IMR-90 (cell line): ENCODE data around the gene RABGGTA. TPM values are rescaled to one million over a fixed set of nuclear protein-coding genes. Genes with fewer than 3 reads are reported as not detected.

ENCODE experiments used
- ATAC-seq: fragments of 200-7000 bp; cut with Tn5 transposase; 2 replicates; pipeline ENCODE4 v1.9.1; 2020; ENCODE audit warnings: low read depth, mild to moderate bottlenecking, moderate library complexity
- BruUV-seq: library from RNA; stranded (reverse); fragments of 400-500 nt; replicated peaks from 2 replicates; lab custom pipeline; 2021; lab: Mats Ljungman, UMichigan
- CTCF ChIA-PET: fragments of 300-600 bp; formaldehyde crosslinking; extraction: SDS; loops from one replicate; lab custom pipeline; 2021; ENCODE audit warnings: antibody characterized with exemption; lab: Yijun Ruan, JAX
- POLR2A ChIA-PET: fragments of 300-600 bp; sonication (Branson Sonifier 250); formaldehyde crosslinking; loops from one replicate; lab custom pipeline; 2022; ENCODE audit warnings: antibody characterized with exemption; ENCODE audit not compliant: unreplicated experiment; lab: Charles Lee
- DNase-seq: peaks from one replicate; pipeline ENCODE4 v3.0.0; 2013
- H2AFZ ChIP-seq: replicated peaks from 2 replicates; pipeline ENCODE3; 2013; ENCODE audit warnings: low read length, mild to moderate bottlenecking; ENCODE audit not compliant: poor library complexity
- H2AK5ac ChIP-seq: 2 replicates; pipeline ENCODE4 v1.6.1; 2013; ENCODE audit warnings: low read depth, low read length, inconsistent platforms
- H2AK9ac ChIP-seq: replicated peaks from 2 replicates; pipeline ENCODE3; 2013; ENCODE audit warnings: mild to moderate bottlenecking, low read depth, low read length, moderate library complexity; ENCODE audit not compliant: poor library complexity
- H2BK120ac ChIP-seq: 2 replicates; pipeline ENCODE4 v1.6.1; 2013; ENCODE audit warnings: low read depth, low read length, inconsistent platforms
- H2BK15ac ChIP-seq: 3 replicates; pipeline ENCODE4 v1.6.1; 2013; ENCODE audit warnings: low read depth, low read length, inconsistent platforms
- H2BK20ac ChIP-seq: 2 replicates; pipeline ENCODE4 v1.6.1; 2013; ENCODE audit warnings: low read depth, mild to moderate bottlenecking, inconsistent platforms, low read length, moderate library complexity
- H2BK5ac ChIP-seq: 2 replicates; pipeline ENCODE4 v1.6.1; 2013; ENCODE audit warnings: mild to moderate bottlenecking, low read depth, low read length, inconsistent platforms; ENCODE audit not compliant: poor library complexity, severe bottlenecking
- H3K14ac ChIP-seq: replicated peaks from 2 replicates; pipeline ENCODE4 v1.6.1; 2013; ENCODE audit warnings: low read depth, low read length, inconsistent platforms
- H3K18ac ChIP-seq: 2 replicates; pipeline ENCODE4 v1.6.1; 2013; ENCODE audit warnings: low read depth, low read length, control low read depth
- H3K23ac ChIP-seq: 2 replicates; pipeline ENCODE4 v1.6.1; 2013; ENCODE audit warnings: low read depth, low read length, inconsistent platforms
- H3K27ac ChIP-seq: 2 replicates; pipeline ENCODE4 v1.5.1; 2013; ENCODE audit warnings: mild to moderate bottlenecking, control low read depth, low read length; ENCODE audit not compliant: insufficient read depth
- H3K27me3 ChIP-seq: 2 replicates; pipeline ENCODE4 v1.6.1; 2013; ENCODE audit warnings: low read length; ENCODE audit not compliant: control insufficient read depth, insufficient read depth
- H3K36me3 ChIP-seq: 2 replicates; pipeline ENCODE4 v1.6.1; 2013; ENCODE audit warnings: low read length, mixed read lengths; ENCODE audit not compliant: control insufficient read depth, insufficient read depth
- H3K4ac ChIP-seq: 2 replicates; pipeline ENCODE4 v1.6.1; 2013; ENCODE audit warnings: low read depth, low read length, inconsistent platforms
- H3K4me1 ChIP-seq: 2 replicates; pipeline ENCODE4 v1.6.1; 2013; ENCODE audit warnings: low read length, mixed read lengths; ENCODE audit not compliant: control insufficient read depth, insufficient read depth
- H3K4me2 ChIP-seq: 2 replicates; pipeline ENCODE4 v1.6.1; 2013; ENCODE audit warnings: low read depth, mild to moderate bottlenecking, control low read depth, low read length, moderate library complexity
- H3K4me3 ChIP-seq: 2 replicates; pipeline ENCODE4 v1.5.1; 2013; ENCODE audit warnings: low read depth, mild to moderate bottlenecking, control low read depth, low read length, moderate library complexity; ENCODE audit not compliant: insufficient read depth
- H3K56ac ChIP-seq: 2 replicates; pipeline ENCODE4 v1.6.1; 2013; ENCODE audit warnings: low read length, inconsistent platforms; ENCODE audit not compliant: insufficient read depth; ENCODE audit errors: extremely low read depth
- H3K79me1 ChIP-seq, 2 experiments: 2 replicates each; pipeline ENCODE4 v1.6.1; 2013; ENCODE audit warnings: low read length in 2 of 2, inconsistent platforms in 1 of 2, low read depth in 1 of 2
- H3K9ac ChIP-seq: 2 replicates; pipeline ENCODE4 v1.6.1; 2013; ENCODE audit warnings: low read depth, low read length, control low read depth
- H3K9me1 ChIP-seq: 2 replicates; pipeline ENCODE4 v1.6.1; 2013; ENCODE audit warnings: low read length, inconsistent platforms; ENCODE audit not compliant: insufficient read depth
- H3K9me3 ChIP-seq: 2 replicates; pipeline ENCODE4 v1.6.1; 2013; ENCODE audit warnings: low read length; ENCODE audit not compliant: control insufficient read depth, insufficient read depth
- H4K20me1 ChIP-seq: 2 replicates; pipeline ENCODE4 v1.6.1; 2013; ENCODE audit warnings: low read length, inconsistent platforms; ENCODE audit not compliant: insufficient read depth
- H4K5ac ChIP-seq: 2 replicates; pipeline ENCODE4 v1.6.1; 2013; ENCODE audit warnings: mild to moderate bottlenecking, low read depth, low read length, control low read depth
- H4K8ac ChIP-seq, 2 experiments: 2 replicates each; pipeline ENCODE4 v1.6.1; 2013; ENCODE audit warnings: low read depth in 2 of 2, low read length in 2 of 2, control low read depth in 1 of 2, inconsistent platforms in 1 of 2
- H4K91ac ChIP-seq: 2 replicates; pipeline ENCODE4 v1.6.1; 2013; ENCODE audit warnings: low read depth, low read length, inconsistent platforms; ENCODE audit not compliant: insufficient read depth
- CEBPB ChIP-seq: IDR thresholded peaks from 2 replicates; pipeline ENCODE4 v1.6.1; 2012; ENCODE audit warnings: low read depth, low read length, improper control_type of control experiment
- MAZ ChIP-seq: IDR thresholded peaks from 2 replicates; pipeline ENCODE4 v1.6.1; 2012; ENCODE audit warnings: low read depth, mild to moderate bottlenecking, low read length, improper control_type of control experiment, moderate library complexity, borderline replicate concordance
- MXI1 ChIP-seq: IDR thresholded peaks from 2 replicates; pipeline ENCODE4 v1.6.1; 2012; ENCODE audit warnings: low read depth, mild to moderate bottlenecking, low read length, moderate library complexity, borderline replicate concordance
- RCOR1 ChIP-seq: IDR thresholded peaks from 2 replicates; pipeline ENCODE4 v1.6.1; 2012; ENCODE audit warnings: mild to moderate bottlenecking, low read length, improper control_type of control experiment; ENCODE audit not compliant: insufficient replicate concordance
- RFX5 ChIP-seq: IDR thresholded peaks from 2 replicates; pipeline ENCODE4 v1.8.0; 2012; ENCODE audit warnings: low read depth, mild to moderate bottlenecking, low read length, moderate library complexity
- SMC3 ChIP-seq: fragments of 150-350 bp; IDR thresholded peaks from 2 replicates; pipeline ENCODE4 v1.6.1; 2016; ENCODE audit warnings: low read depth, mild to moderate bottlenecking, antibody characterized with exemption, low read length, moderate library complexity
- WGBS, 2 experiments: methylation state at CpG; one replicate each; pipeline versions ENCODE4 v1.1.5 to v1.1.7; 2013; ENCODE audit warnings: missing lambda C conversion rate in 2 of 2; ENCODE audit not compliant: insufficient read length in 1 of 2; ENCODE audit errors: extremely low coverage in 2 of 2; 5-methylcytosine and 5-hydroxymethylcytosine counted together
- dilution Hi-C: fragments of 300-500 bp; cut with HindIII; formaldehyde crosslinking; loops from one replicate; pipeline ENCODE4 v1.14.3; 2018; ENCODE audit warnings: low sequenced_read_pairs; ENCODE audit not compliant: unreplicated experiment
- in situ Hi-C: fragments of 300-500 bp; cut with MboI; formaldehyde crosslinking; loops from 3 replicates; pipeline ENCODE4 v1.14.3; 2019; ENCODE audit warnings: low sequenced_read_pairs, inconsistent platforms, mixed read lengths
- intact Hi-C: fragments of 100-400 bp; cut with micrococcal nuclease; formaldehyde crosslinking; loops from 2 replicates; pipeline ENCODE4 v1.10.0; 2022
- polyA plus RNA-seq, 3 experiments: library from polyadenylated mRNA; depleted of rRNA; stranded (reverse); fragments of >200 nt; gene quantifications; 2 replicates each; pipeline ENCODE4 v1.2.3, GENCODE V29; 2012; ENCODE audit warnings: low replicate concordance in 1 of 3
- total RNA-seq: library from RNA; depleted of rRNA; stranded (reverse); fragments of >200 nt; gene quantifications from 2 replicates; pipeline ENCODE4 v1.2.3, GENCODE V29; 2012

RABGGTA gene
- total and polyA plus RNA-seq, 2 of the 4 experiments (the other 2 are of a cell fraction): 25.6 to 55.6 TPM

DNA sequence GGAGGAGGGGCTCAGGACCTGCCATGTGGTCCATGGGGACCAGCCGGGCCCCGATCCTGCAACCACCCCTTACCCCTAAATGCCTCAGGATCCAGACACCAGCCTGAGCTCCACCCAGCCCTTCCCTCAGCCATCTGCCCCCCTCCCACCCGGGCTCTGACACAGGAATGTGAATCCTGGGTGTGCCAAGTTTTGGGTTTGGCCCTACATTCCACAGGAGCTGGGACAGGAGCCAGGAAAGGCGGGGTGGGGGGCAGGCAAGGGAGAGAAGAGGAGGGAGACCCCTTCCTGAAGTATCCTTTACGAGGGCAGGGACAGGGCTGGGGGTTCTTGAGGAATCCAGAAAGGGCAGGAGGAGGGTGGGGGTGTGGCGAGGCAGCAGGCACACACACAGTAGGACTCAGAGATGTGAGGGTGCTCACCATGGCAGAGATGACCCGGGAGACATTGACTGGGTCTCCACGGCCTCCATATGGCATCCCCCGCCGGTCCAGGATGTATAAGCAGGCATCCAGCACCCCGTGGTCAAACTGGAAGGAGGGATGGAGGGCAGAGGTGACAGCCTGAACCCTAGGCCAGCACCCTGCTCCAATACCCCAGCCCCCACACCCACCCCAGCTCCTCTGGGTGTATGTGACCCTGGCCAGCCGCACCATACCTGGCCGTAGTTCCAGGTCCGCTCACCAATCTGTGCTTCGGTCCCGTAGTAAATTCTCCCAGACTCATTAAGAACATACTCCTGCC lies 11.9 kb downstream of the RABGGTA start:
- ChIA-PET CTCF (no interaction called here), POLR2A (no interaction called here)
- Histone ChIP-seq H3K14ac (no peak overlapping the region), H2AK5ac (peak overlapping the region; percentile 84; the same call in 1 of the 2 replicates), H4K91ac (peak overlapping the region; percentile 79), H4K5ac (no peak overlapping the region), H2BK5ac (no peak overlapping the region), H3K56ac (no peak overlapping the region), H4K8ac (peak overlapping the region; percentile 65 to 67; a peak in 2 of 4 replicates), H3K9me3 (no peaks in the 10 kb centered on the region), H3K18ac (no peak overlapping the region), H2BK120ac (peak overlapping the region; percentile 79), H2AFZ (peak overlapping the region; percentile 82), H3K27ac (no peak overlapping the region), H3K4me2 (no peak overlapping the region), H3K36me3 (peaks cover 2% of the 10 kb centered on the region; the same call in 1 of the 2 replicates), H3K23ac (no peak overlapping the region; the same call in none of the 2 replicates), H3K4me1 (peaks cover 8% of the 10 kb centered on the region), H2BK15ac (peak overlapping the region; percentile 68; the same call in 1 of the 3 replicates), H2BK20ac (peak overlapping the region; percentile 67; the same call in 1 of the 2 replicates), H3K27me3 (no peaks in the 10 kb centered on the region), H3K9ac (no peak overlapping the region), H3K4me3 (no peak overlapping the region), H3K79me1 (peaks cover 0 to 2% of the 10 kb centered on the region in 2 experiments; a peak in 1 of 4 replicates), H3K9me1 (peaks cover 16% of the 10 kb centered on the region; the same call in 1 of the 2 replicates), H2AK9ac (peak overlapping the region; percentile 96), H3K4ac (peak overlapping the region; percentile 60; the same call in 1 of the 2 replicates), H4K20me1 (no peaks in the 10 kb centered on the region)
- no TSS peak for BruUV-seq
- dilution Hi-C loops (no loop called here), in situ Hi-C loops (no loop called here), intact Hi-C loops (no loop called here)
- ATAC-seq (peak; percentile 73), DNase-seq (no peak)
- 100% methylated on average over 5 of the region's 16 CpGs; no CpG with 5 or more reads in 1 of the 2 experiments for WGBS, 2 experiments
- TF ChIP-seq RFX5 (no peak), CEBPB (no peak), MXI1 (no peak), MAZ (peak; percentile 71; the same call in 1 of the 2 replicates), SMC3 (no peak), RCOR1 (no peak)
